HG02981 (cell line): ENCODE measurements around the gene LGALS9C.
"Not testable (repeated sequence)": the region's sequence is repeated elsewhere in the genome, so short reads cannot be mapped to it uniquely, and the experiment has no call there.

ENCODE experiments used
- ATAC-seq: cut with Tn5 transposase; IDR thresholded peaks from one replicate; pipeline ENCODE4 v1.9.1; 2021; ENCODE audit warnings: mild to moderate bottlenecking, moderate library complexity; ENCODE audit not compliant: unreplicated experiment

The LGALS9C gene

GRCh38 chr17:18528435-18528834, 51.8 kb downstream of the LGALS9C start:
- ATAC-seq: not testable (repeated sequence)

- ATAC-seq: not testable (repeated sequence)
Observed at GRCh38 chr17:18528899-18529500, 52.4 kb downstream of the LGALS9C start.

- not testable (repeated sequence) for ATAC-seq
Observed at GRCh38 chr17:18530405-18530804, 53.8 kb downstream of the LGALS9C start.

GRCh38 chr17:18542234-18542633, 65.6 kb downstream of the LGALS9C start:
- not testable (repeated sequence) for ATAC-seq

GRCh38 chr17:18542907-18543306, 66.3 kb downstream of the LGALS9C start:
- not testable (repeated sequence) for ATAC-seq
